Loucy (cell line): ENCODE data around the gene ATP5MC2.
"Not testable (repeated sequence)": the region's sequence is repeated elsewhere in the genome, so short reads cannot be mapped to it uniquely, and the experiment has no call there.

Source experiments
- H2AFZ ChIP-seq: fragments of 200-600 bp; sonication (generic); 2 replicates; pipeline ENCODE4 v1.6.0; 2016; ENCODE audit warnings: antibody characterized with exemption, mild to moderate bottlenecking, low read length, moderate library complexity
- H3F3A ChIP-seq: fragments of 200-600 bp; 2 replicates; pipeline ENCODE4 v1.6.0; 2016; ENCODE audit warnings: antibody characterized with exemption, low read depth, mild to moderate bottlenecking
- H3K27me3 ChIP-seq: fragments of 200-600 bp; sonication (generic); 2 replicates; pipeline ENCODE4 v1.6.1; 2014; ENCODE audit warnings: low read length, mild to moderate bottlenecking; ENCODE audit not compliant: insufficient read depth, poor library complexity, severe bottlenecking
- H3K36me3 ChIP-seq: fragments of 200-600 bp; sonication (generic); 2 replicates; pipeline ENCODE4 v1.6.1; 2016; ENCODE audit warnings: low read length; ENCODE audit not compliant: insufficient read depth
- H3K4me1 ChIP-seq: fragments of 200-600 bp; sonication (generic); 2 replicates; pipeline ENCODE4 v1.5.1; 2014; ENCODE audit warnings: low read length, mild to moderate bottlenecking; ENCODE audit not compliant: insufficient read depth, poor library complexity, severe bottlenecking
- H3K4me2 ChIP-seq: fragments of 200-600 bp; sonication (generic); 2 replicates; pipeline ENCODE4 v1.6.0; 2014; ENCODE audit warnings: antibody characterized with exemption, low read length, low read depth, mild to moderate bottlenecking; ENCODE audit not compliant: poor library complexity, severe bottlenecking
- H3K4me3 ChIP-seq: fragments of 200-600 bp; sonication (generic); 2 replicates; pipeline ENCODE4 v1.5.1; 2014; ENCODE audit warnings: low read length, mild to moderate bottlenecking, mixed read lengths; ENCODE audit not compliant: poor library complexity, severe bottlenecking
- H3K79me2 ChIP-seq: fragments of 200-600 bp; sonication (generic); 2 replicates; pipeline ENCODE4 v1.6.1; 2014; ENCODE audit warnings: low read length; ENCODE audit not compliant: insufficient read depth
- H3K9ac ChIP-seq: fragments of 200-600 bp; sonication (generic); 2 replicates; pipeline ENCODE4 v1.6.0; 2014; ENCODE audit warnings: mild to moderate bottlenecking, low read depth, low read length, moderate library complexity; ENCODE audit not compliant: poor library complexity, severe bottlenecking
- H3K9me2 ChIP-seq: fragments of 200-600 bp; sonication (generic); replicated peaks from 2 replicates; pipeline ENCODE4 v1.6.1; 2016; ENCODE audit warnings: low read depth, low read length, mixed read lengths
- H3K9me3 ChIP-seq: fragments of 200-600 bp; sonication (generic); 2 replicates; pipeline ENCODE4 v1.6.1; 2014; ENCODE audit warnings: mild to moderate bottlenecking, antibody characterized with exemption, low read length, low read depth; ENCODE audit not compliant: insufficient read depth
- H4K20me1 ChIP-seq: fragments of 200-600 bp; sonication (generic); 2 replicates; pipeline ENCODE4 v1.6.0; 2014; ENCODE audit warnings: antibody characterized with exemption, low read length, mild to moderate bottlenecking; ENCODE audit not compliant: insufficient read depth, poor library complexity, severe bottlenecking
- EZH2phosphoT487 ChIP-seq: fragments of 200-600 bp; IDR thresholded peaks from 2 replicates; pipeline ENCODE4 v1.6.1; 2018; ENCODE audit warnings: antibody characterized with exemption, mild to moderate bottlenecking, moderate library complexity, borderline replicate concordance
- TF ChIP-seq, protein P1 (sequence below): fragments of 200-600 bp; sonication (generic); conservative IDR thresholded peaks from 2 replicates; pipeline ENCODE4 v1.5.1; 2014; ENCODE audit warnings: mild to moderate bottlenecking, antibody characterized with exemption, low read length

ATP5MC2 gene

DNA sequence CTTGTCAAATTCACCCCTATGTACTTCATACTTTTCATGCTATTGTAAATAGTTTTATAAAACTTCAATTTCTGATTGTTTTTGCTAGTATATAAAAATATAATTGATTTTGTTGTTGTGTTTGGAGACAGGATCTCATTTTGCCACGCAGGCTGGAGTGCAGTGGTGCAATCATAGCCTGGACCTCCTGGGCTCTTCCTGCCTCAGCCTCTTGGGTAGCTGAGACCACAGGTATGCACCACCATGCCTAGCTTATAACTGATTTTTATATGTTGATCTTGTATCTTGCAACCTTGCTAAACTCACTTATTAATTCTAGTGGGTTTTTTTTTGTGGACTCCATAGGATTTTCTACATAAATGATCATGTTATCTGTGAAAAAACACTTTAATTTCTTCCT lies 23.5 kb downstream of the ATP5MC2 start:
- Histone ChIP-seq H3K79me2 (no peaks in the 10 kb centered on the region), H3K4me3 (no peak overlapping the region), H3K9me3 (no peaks in the 10 kb centered on the region), H3K4me1 (no peaks in the 10 kb centered on the region), H3K9ac (no peak overlapping the region), H3K36me3 (no peaks in the 10 kb centered on the region), H3K4me2 (no peak overlapping the region), H3K27me3 (no peaks in the 10 kb centered on the region), H3F3A (no peaks in the 10 kb centered on the region), H4K20me1 (no peaks in the 10 kb centered on the region), H2AFZ (no peak overlapping the region), H3K9me2 (no peaks in the 10 kb centered on the region)
- TF ChIP-seq, protein P1, sequence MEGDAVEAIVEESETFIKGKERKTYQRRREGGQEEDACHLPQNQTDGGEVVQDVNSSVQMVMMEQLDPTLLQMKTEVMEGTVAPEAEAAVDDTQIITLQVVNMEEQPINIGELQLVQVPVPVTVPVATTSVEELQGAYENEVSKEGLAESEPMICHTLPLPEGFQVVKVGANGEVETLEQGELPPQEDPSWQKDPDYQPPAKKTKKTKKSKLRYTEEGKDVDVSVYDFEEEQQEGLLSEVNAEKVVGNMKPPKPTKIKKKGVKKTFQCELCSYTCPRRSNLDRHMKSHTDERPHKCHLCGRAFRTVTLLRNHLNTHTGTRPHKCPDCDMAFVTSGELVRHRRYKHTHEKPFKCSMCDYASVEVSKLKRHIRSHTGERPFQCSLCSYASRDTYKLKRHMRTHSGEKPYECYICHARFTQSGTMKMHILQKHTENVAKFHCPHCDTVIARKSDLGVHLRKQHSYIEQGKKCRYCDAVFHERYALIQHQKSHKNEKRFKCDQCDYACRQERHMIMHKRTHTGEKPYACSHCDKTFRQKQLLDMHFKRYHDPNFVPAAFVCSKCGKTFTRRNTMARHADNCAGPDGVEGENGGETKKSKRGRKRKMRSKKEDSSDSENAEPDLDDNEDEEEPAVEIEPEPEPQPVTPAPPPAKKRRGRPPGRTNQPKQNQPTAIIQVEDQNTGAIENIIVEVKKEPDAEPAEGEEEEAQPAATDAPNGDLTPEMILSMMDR: no peak
- no peak for TF ChIP-seq EZH2phosphoT487

DNA sequence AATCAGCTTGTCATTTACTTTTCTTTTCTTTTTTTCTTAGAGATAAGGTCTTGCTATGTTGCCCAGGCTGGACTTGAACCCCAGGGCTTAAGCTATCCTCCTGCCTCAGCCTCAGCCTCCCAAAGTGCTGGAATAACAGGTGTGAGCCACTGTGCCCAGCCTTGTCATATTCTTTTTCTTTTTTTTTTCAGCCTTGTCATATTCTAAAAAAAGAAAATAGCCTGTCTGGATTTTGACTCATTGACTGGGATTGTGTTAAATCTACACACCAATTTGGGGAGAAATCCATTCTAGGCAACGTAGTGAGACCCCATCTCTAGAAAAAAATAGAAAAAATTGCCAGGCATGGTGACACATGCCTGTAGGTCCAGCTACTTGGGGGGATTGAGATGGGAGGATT lies 24.1 kb downstream of the ATP5MC2 start:
- Histone ChIP-seq H3K27me3 (no peaks in the 10 kb centered on the region), H2AFZ (no peak overlapping the region), H3K9ac (no peak overlapping the region), H3K9me2 (no peaks in the 10 kb centered on the region), H3K9me3 (no peaks in the 10 kb centered on the region), H3K4me1 (no peaks in the 10 kb centered on the region), H3K4me3 (no peak overlapping the region), H3F3A (no peaks in the 10 kb centered on the region), H3K36me3 (no peaks in the 10 kb centered on the region), H3K79me2 (no peaks in the 10 kb centered on the region), H4K20me1 (no peaks in the 10 kb centered on the region), H3K4me2 (no peak overlapping the region)
- no peak for TF ChIP-seq EZH2phosphoT487
- TF ChIP-seq, protein P1: no peak

DNA sequence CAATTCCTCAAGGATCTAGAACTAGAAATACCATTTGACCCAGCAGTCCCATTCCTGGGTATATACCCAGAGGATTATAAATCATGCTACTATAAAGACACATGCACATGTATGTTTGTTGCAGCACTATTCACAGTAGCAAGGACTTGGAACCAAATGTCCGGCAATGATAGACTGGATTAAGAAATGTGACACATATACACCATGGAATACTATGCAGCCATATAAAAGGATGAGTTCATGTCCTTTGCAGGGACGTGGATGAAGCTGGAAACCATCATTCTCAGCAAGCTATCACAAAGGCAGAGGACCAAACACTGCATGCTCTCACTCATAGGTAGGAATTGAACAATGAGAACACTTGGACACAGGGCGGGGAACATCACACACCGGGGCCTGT lies 29.6 kb downstream of the ATP5MC2 start:
- not testable (repeated sequence) for H3K9ac ChIP-seq, H2AFZ ChIP-seq, H3K36me3 ChIP-seq, H3F3A ChIP-seq, H4K20me1 ChIP-seq, H3K4me3 ChIP-seq, H3K4me2 ChIP-seq, H3K9me3 ChIP-seq, H3K4me1 ChIP-seq, H3K27me3 ChIP-seq, H3K79me2 ChIP-seq, H3K9me2 ChIP-seq

DNA sequence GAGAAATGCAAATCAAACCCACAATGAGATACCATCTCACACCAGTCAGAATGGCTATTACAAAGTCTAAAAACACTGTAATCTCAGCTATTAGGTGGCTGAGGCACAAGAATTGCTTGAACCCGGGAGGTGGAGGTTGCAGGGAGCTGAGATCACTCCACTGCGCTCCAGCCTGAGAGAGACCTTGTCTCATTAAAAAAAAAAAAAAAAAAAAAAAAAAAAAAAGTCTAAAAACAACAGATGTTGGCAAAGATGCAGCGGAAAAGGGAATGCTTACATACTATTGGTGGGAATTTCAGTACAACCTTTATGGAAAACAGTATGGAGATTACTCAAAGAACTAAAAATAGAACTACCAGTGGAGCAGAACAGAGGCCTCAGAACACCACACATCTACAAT lies 30.7 kb downstream of the ATP5MC2 start:
- H2AFZ ChIP-seq: no peak overlapping the region
- no peaks in the 10 kb centered on the region for H4K20me1 ChIP-seq
- no peak overlapping the region for H3K9ac ChIP-seq
- H3K4me3 ChIP-seq: no peak overlapping the region
- no peaks in the 10 kb centered on the region for H3K36me3 ChIP-seq
- no peaks in the 10 kb centered on the region for H3K4me1 ChIP-seq
- TF ChIP-seq, protein P1: no peak
- no peak for TF ChIP-seq EZH2phosphoT487
- H3K4me2 ChIP-seq: no peak overlapping the region
- no peaks in the 10 kb centered on the region for H3F3A ChIP-seq
- no peaks in the 10 kb centered on the region for H3K9me2 ChIP-seq
- H3K9me3 ChIP-seq: no peaks in the 10 kb centered on the region; the same call in 1 of the 2 replicates
- no peaks in the 10 kb centered on the region for H3K79me2 ChIP-seq
- H3K27me3 ChIP-seq: no peaks in the 10 kb centered on the region
